ENCODE data around the gene ESYT2. TPM values are rescaled to one million over a fixed set of nuclear protein-coding genes. Genes with fewer than 3 reads are reported as not detected.
A peak's percentile ranks its signal among the peaks of the same experiment; 100 is the strongest.

Gene ESYT2
- total RNA-seq, 1 donor from 2014 or later = 31.8 TPM

DNA sequence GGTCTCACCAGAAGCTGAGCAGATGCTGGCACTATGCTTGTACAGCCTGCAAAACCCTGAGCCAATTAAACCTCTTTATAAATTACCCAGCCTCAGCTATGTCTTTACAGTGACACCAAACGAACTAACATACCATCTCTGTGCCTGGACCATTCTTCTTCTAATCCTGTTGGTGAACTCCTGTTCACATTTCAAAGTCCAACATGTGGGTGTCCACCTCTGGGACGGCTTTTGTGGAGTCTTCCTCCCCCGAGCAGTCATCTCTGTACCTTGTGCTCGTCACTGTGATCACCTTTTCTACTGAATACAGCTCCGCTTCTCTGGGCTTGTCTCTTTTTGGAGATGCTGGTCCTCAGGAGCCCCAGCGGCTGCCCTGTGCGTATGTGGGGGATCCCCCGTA is 7.4 kb upstream of the ESYT2 start:
- TF ChIP-seq, protein P1, sequence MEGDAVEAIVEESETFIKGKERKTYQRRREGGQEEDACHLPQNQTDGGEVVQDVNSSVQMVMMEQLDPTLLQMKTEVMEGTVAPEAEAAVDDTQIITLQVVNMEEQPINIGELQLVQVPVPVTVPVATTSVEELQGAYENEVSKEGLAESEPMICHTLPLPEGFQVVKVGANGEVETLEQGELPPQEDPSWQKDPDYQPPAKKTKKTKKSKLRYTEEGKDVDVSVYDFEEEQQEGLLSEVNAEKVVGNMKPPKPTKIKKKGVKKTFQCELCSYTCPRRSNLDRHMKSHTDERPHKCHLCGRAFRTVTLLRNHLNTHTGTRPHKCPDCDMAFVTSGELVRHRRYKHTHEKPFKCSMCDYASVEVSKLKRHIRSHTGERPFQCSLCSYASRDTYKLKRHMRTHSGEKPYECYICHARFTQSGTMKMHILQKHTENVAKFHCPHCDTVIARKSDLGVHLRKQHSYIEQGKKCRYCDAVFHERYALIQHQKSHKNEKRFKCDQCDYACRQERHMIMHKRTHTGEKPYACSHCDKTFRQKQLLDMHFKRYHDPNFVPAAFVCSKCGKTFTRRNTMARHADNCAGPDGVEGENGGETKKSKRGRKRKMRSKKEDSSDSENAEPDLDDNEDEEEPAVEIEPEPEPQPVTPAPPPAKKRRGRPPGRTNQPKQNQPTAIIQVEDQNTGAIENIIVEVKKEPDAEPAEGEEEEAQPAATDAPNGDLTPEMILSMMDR (IDR thresholded peaks at IDR 0.05; ENCODE audit: unreplicated experiment) = no peak
- Mint-ChIP-seq H3K4me1 (ENCODE audit: unreplicated experiment) (peaks cover 2% of the 10 kb centered on the region), H3K36me3 (ENCODE audit: low read depth, unreplicated experiment) (no peaks in the 10 kb centered on the region), H3K27ac (ENCODE audit: unreplicated experiment) (no peak overlapping the region), H3K4me3 (ENCODE audit: unreplicated experiment) (no peak overlapping the region), H3K27me3 (ENCODE audit: unreplicated experiment) (peaks cover 5% of the 10 kb centered on the region), H3K9me3 (ENCODE audit: unreplicated experiment) (no peaks in the 10 kb centered on the region)
- DNase-seq (ENCODE audit: low spot score) = no peak

DNA sequence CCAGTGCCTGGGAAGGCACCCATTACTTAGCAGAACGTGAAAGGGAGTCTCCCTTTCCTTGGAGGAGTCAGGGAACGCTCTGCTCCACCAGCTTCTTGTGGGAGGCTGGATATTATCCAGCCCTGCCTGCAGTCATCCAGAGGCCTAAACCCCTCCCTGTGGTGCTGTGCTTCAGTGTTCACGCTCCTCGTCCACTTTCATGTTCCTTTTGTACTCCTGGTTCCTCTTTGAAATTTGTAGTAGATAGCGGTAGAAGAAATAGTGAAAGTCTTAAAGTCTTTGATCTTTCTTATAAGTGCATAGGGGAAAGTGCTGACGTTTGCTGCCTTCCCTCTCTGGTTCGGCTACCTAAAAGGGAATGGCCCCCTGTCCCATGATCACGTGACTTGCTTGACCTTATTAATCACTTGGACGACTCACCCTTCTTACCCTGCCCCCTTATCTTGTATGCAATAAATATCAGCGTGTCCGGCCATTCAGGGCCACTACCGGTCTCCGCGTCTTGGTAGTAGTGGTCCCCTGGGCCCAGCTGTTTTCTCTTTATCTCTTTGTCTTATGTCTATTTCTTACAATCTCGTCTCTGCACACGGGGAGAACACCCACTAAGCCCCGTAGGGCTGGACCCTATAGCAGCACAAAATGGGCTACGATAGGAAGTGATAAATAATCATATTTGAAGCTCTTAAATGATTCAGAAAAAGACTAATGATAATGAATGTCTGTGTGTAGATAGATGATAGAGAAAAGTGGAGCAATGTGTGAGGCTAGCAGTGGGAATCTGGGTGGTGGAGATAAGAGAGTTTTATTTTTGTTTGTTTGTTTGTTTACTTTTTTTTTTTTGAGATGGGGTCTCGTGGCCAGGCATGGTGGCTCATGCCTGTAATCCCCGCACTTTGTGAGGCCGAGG is 5.8 kb upstream of the ESYT2 start:
- DNase-seq (ENCODE audit: low spot score) = no peak
- Mint-ChIP-seq H3K9me3 (ENCODE audit: unreplicated experiment) (no peaks in the 10 kb centered on the region), H3K36me3 (ENCODE audit: low read depth, unreplicated experiment) (no peaks in the 10 kb centered on the region), H3K27ac (ENCODE audit: unreplicated experiment) (no peak overlapping the region), H3K27me3 (ENCODE audit: unreplicated experiment) (peaks cover 9% of the 10 kb centered on the region), H3K4me3 (ENCODE audit: unreplicated experiment) (no peak overlapping the region), H3K4me1 (ENCODE audit: unreplicated experiment) (peaks cover 12% of the 10 kb centered on the region)
- TF ChIP-seq, protein P1 (IDR thresholded peaks at IDR 0.05; ENCODE audit: unreplicated experiment) = no peak

DNA sequence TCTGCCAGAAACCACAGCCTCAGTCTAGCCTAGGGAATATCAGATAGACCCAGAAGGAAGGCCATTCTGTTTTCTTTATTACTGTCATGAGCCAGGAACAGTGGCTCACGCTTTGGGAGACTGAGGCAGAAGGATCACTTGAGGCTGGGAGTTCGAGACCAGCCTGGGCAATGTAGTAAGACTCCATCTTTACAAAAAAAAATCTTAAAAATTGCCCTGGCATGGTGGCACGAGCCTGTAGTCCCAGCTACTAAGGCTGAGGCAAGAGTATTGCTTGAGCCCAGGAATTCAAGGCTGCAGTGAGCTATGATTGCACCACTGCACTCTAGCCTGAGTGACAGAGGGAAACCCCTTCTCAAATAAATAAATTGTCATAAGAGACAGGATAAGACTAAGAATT is 3.7 kb upstream of the ESYT2 start:
- Mint-ChIP-seq H3K27ac (ENCODE audit: unreplicated experiment) (no peak overlapping the region), H3K4me3 (ENCODE audit: unreplicated experiment) (no peak overlapping the region), H3K27me3 (ENCODE audit: unreplicated experiment) (peaks cover 10% of the 10 kb centered on the region), H3K4me1 (ENCODE audit: unreplicated experiment) (peaks cover 14% of the 10 kb centered on the region), H3K36me3 (ENCODE audit: low read depth, unreplicated experiment) (no peaks in the 10 kb centered on the region), H3K9me3 (ENCODE audit: unreplicated experiment) (no peaks in the 10 kb centered on the region)
- TF ChIP-seq, protein P1 (IDR thresholded peaks at IDR 0.05; ENCODE audit: unreplicated experiment) = no peak
- no peak for DNase-seq (ENCODE audit: low spot score)

DNA sequence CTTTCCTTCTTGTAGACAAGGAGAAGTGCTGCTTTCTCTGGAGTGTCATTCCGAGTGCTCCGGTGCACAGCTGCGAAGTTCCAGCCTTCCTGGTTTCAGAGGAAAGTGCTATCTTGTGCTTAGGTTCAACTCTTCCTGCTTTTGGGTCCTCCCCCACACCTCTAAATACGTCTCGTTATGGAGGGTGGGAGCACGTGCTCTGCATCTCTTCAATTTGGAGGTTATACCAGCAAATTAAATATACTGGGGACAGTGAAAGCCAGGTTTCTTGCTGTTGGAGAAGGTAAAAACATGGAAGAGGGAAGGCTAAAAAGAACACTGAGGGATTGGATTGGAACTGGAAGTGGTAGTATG is 2.4 kb upstream of the ESYT2 start:
- Mint-ChIP-seq H3K9me3 (ENCODE audit: unreplicated experiment) (no peaks in the 10 kb centered on the region), H3K4me1 (ENCODE audit: unreplicated experiment) (peaks cover 22% of the 10 kb centered on the region), H3K36me3 (ENCODE audit: low read depth, unreplicated experiment) (no peaks in the 10 kb centered on the region), H3K4me3 (ENCODE audit: unreplicated experiment) (peak overlapping the region; percentile 72), H3K27me3 (ENCODE audit: unreplicated experiment) (peaks cover 12% of the 10 kb centered on the region), H3K27ac (ENCODE audit: unreplicated experiment) (no peak overlapping the region)
- DNase-seq (ENCODE audit: low spot score) = no peak
- TF ChIP-seq, protein P1 (IDR thresholded peaks at IDR 0.05; ENCODE audit: unreplicated experiment) = no peak

DNA sequence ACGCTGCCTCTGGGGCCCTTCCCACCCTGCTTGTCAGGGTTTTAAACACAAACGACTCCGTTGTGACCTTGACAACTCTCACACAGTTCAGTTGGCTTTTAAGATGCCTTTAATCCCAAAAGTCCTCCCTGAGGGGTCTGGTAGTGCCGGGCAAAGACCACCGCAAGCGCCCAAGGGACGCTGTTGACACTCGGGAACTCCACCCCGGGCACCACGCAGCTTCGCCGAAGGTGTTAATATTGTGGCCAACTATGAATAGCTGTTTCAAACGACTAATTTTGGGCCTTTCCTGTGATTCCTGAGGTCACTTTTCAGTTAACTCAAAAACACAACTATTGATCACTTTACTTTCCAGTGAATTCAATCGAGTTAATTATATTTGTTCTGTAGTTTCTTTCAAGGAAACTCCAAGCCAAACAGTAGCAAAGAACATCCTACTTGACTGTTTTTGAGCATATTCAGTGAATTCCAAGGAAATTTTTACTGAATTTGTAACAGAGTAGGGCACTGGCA is 958 bp upstream of the ESYT2 start:
- H3K27ac Mint-ChIP-seq (ENCODE audit: unreplicated experiment) = peak overlapping the region; percentile 81
- H3K27me3 Mint-ChIP-seq (ENCODE audit: unreplicated experiment) = peaks cover 11% of the 10 kb centered on the region
- H3K9me3 Mint-ChIP-seq (ENCODE audit: unreplicated experiment) = no peaks in the 10 kb centered on the region
- no peak for DNase-seq (ENCODE audit: low spot score)
- H3K36me3 Mint-ChIP-seq (ENCODE audit: low read depth, unreplicated experiment) = no peaks in the 10 kb centered on the region
- peaks cover 22% of the 10 kb centered on the region for H3K4me1 Mint-ChIP-seq (ENCODE audit: unreplicated experiment)
- peak overlapping the region; percentile 92 for H3K4me3 Mint-ChIP-seq (ENCODE audit: unreplicated experiment)
- TF ChIP-seq, protein P1 (IDR thresholded peaks at IDR 0.05; ENCODE audit: unreplicated experiment) = no peak

All from endothelial cell (in vitro differentiated cells).